Fibroblast of skin of abdomen (primary cell): Measurements from ENCODE around the gene C1QTNF8.
"Not testable (repeated sequence)": the region's sequence is repeated elsewhere in the genome, so short reads cannot be mapped to it uniquely, and the experiment has no call there.

Experiments
- DNase-seq: peaks from one replicate; pipeline ENCODE4 v3.0.0-alpha.2; 2013

C1QTNF8 gene

DNA sequence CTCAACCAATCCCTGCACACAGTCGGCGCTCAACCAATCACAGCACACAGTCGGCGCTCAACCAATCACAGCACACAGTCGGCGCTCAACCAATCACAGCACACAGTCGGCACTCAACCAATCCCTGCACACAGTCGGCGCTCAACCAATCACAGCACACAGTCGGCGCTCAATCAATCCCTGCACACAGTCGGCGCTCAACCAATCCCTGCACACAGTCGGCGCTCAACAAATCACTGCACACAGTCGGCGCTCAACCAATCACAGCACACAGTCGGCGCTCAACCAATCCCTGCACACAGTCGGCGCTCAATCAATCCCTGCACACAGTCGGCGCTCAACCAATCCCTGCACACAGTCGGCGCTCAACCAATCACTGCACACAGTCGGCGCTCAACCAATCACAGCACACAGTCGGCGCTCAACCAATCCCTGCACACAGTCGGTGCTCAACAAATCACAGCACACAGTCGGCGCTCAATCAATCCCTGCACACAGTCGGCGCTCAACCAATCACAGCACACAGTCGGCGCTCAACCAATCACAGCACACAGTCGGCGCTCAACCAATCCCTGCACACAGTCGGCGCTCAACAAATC, 3.3 kb downstream of the C1QTNF8 start:
- not testable (repeated sequence) for DNase-seq

DNA sequence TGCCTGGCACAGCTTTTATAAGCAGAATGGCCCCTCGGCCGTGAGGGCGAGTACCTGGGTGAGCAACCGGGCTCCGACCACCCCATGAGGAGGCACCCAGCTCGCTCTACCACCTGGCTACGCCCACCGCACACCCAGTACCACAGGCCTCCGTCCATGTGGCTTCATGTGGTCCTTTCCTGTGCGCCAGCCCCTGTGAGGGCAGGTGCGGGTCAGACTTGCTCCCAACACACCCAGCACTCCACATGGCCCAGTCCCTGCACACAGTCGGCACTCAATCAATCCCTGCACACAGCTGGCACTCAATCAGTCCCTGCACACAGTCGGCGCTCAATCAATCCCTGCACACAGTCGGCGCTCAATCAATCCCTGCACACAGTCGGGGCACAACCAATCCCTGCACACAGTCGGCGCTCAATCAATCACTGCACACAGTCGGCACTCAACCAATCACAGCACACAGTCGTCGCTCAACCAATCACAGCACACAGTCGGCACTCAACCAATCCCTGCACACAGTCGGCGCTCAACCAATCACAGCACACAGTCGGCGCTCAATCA, 4.0 kb downstream of the C1QTNF8 start:
- no peak for DNase-seq

DNA sequence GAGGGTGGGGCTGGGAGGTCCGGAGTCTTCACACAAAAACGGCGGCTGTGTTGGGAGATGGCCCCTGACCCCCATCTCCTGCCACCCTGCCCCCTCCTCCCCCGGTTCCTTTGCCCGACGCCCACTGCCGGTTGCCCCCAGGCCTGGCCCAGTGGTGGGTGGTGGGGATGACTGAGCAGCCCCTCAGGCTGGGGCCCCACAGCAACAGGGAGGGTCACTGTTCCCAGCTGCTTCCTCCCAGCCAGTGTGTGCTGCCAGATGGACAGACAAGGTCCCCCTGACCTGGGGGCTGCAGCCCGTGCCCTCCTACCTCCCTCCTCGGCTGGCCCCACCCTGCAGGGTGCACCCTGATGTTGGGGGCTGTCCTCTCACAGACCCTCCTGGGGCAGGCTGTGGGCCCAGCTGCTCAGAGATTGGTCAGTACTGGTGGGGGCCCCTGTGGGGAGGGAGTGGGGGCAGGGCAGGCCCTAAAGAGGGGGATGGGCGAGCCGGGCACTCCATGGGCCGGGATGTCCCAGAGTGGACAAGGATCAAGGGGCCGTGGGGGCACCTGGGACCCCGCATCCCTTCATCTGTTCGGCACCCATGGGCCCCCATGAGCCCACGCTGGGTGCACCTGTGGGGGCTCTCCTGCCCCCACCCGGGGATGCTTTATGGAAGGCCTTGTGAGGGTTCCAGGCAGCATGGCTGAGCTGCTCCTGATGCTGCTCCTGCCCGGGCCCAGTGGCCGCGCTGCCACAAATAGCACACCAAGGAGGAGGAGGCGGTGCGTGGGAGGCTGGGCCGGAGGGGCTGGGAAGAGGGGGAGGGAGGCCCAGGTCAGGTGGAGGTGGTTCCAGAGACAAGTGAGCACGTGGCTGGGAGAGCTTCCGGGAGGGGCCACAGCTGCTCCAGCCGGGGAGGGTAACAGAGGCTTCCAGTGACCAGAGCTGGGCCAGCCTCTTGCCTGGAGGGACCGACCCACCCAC, 5.1 kb downstream of the C1QTNF8 start:
- no peak for DNase-seq

DNA sequence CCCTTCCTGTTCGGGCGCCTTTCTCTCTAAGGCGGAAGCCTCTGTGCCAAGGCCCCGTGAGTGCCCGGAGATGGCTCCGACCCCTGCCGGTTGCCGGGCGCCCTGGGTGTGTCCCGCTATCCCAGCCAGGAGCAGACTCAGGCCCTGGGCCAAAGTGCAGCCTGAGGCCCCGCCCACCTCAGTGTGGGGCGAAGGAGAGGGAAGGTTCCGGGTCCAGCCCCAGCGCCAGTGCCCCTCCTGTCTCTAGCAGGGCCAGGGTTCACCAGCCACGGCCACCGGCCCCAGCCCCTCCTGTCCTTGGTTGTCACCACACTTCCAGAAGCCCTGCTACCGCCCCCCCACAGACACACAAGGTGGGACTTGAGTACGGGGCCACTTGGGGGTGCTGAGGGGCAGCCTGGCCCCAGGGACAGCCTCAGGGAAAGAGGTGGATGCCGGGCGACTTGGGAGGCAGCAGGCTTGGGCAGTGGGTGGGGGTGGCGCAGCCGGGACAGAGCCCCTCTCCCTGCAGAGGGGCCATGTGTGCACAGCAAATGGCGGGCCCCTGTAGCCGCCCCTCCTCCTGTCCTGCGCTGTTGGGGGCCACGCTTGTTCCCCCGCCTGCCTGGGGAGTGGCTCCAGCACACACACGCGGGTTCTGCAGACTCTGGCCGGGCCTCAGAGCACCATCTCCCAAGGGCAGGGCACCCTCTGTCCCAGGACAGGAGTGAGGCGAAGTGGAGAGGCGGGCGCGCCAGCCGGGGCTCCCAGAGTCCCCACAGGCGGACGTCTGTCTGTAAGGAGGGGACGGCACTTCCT, 6.0 kb downstream of the C1QTNF8 start:
- no peak for DNase-seq

DNA sequence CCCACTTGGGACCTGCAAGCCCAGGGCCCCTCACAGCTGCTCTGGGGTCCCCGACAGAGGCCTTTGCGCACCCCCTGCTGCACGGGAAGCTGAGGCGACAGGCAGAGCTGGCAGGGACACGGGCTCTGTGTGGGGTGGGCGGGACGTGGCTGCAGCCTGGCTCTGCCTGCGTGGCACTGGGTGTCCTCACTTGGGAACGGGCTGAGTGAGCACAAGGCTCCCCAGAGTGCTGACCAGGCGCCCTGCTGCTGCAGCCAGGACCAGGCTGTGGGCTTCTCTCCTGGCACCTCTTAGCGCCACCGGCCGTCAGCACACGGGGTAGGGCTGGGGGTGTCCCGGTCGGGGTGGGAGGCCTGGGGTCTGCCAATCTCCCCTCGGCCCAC, 6.6 kb downstream of the C1QTNF8 start:
- no peak for DNase-seq

DNA sequence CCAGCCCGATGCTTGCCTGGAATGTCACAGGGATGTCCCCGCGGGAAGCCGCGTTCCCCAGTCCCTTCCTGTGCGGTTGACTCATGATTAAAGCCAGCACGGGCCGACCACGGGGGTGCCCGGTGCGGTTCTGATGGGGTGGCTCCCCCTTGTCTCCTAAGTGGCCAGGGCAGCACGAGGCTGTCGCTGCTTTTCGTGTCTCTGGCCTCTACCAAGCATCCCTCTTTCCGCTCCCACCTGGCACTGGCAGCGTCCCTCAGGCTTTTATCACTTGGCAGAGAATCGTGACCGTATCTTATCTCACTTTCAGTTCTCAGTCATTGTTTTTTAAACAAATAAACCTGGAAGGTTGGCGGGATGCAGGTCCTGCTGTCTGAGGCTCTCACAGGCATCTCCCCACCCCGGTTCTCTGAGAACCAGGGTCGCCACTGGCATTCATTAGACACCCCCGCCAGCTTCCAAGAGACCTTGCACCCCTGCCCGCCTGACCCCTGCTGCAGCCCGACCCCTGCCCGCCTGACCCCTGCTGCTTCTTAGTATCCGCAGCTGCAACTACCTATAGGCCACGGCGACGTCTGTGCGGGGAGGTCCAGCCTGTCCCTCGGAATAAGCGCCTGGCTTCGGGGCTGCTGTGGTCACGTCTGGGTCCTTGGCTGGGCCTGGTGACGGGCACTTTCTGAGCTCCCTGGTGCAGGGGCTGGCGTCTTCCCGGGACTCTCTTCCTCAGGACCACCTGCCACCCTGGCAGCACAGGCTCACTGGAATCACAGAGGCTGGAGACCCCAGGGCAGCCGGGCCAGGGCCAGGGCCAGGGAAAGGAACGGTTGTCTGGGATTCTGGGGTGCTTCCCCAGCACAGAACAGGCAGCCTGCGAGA, 7.5 kb downstream of the C1QTNF8 start:
- DNase-seq, result no peak

DNA sequence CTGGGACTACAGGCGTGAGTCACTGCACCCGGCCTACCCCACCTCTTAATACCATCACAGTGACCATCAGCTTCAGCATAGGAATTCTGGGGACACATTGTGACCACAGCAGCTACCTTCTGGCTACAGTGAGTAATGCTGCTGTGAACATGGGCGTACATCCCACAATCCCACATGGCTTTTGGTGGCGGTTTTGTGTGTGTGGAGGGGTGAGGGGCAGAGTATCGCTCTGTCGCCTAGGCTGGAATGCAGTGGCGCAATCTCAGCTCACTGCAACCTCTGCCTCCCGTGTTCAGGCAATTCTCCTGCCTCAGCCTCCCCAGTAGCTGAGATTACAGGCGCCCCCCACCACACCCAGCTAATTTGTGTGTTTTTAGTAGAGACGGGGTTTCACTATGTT, 9.6 kb downstream of the C1QTNF8 start:
- not testable (repeated sequence) for DNase-seq

DNA sequence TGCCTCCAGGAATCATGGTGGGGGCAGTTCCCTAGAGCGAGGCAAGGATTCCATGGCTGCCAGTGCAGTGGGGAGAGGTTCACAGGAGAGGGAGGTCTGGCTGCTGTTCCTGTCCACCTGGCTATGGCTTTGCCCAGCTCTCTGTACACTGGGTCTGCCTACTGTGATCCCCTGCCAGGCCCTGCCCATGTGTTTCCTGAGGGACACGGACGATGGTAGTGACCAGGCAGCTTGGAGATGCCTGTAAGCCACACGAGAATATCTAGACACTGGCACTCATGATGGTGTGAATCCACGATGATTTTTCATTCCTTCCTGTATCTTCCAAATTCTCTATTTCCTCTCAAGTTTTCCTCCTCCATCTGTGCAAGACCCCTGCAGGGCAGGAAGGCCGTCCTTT, 11.1 kb downstream of the C1QTNF8 start:
- DNase-seq, result no peak

DNA sequence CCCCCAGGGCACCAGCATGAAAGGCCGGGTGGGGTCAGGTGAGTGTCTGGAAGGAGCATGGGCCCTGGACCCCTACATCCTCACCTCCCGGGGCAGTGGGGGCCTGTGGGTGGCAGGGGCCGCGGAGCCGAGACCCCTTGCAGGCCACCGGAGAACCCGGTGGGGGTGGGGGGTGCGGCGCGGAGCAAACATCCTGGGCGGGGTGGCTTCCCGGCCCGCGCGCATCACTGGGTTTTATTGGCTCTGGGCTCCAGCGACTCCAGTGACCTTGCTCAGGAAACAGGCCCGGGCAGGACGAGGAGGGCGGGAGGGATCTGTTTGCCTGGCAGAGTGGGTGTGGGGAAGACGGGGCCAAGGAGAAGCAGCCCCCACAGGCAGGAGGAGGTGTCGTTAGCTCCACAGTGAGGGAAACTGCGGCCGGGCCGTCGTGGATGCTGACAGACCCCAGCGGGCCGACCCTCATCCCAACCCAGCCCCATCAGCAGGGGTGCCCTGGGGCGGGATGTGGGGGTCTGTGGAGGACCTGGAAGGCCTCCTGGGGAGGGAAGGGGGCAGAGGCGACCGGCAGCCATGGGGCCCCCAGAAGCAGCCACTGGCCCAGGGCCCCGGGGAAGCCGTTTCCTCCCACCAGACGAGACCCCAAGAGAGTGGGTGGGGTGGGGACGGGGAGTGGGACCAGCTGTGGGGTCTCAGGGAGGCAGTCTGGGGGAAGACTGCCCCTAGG, 12.9 kb downstream of the C1QTNF8 start:
- no peak for DNase-seq

DNA sequence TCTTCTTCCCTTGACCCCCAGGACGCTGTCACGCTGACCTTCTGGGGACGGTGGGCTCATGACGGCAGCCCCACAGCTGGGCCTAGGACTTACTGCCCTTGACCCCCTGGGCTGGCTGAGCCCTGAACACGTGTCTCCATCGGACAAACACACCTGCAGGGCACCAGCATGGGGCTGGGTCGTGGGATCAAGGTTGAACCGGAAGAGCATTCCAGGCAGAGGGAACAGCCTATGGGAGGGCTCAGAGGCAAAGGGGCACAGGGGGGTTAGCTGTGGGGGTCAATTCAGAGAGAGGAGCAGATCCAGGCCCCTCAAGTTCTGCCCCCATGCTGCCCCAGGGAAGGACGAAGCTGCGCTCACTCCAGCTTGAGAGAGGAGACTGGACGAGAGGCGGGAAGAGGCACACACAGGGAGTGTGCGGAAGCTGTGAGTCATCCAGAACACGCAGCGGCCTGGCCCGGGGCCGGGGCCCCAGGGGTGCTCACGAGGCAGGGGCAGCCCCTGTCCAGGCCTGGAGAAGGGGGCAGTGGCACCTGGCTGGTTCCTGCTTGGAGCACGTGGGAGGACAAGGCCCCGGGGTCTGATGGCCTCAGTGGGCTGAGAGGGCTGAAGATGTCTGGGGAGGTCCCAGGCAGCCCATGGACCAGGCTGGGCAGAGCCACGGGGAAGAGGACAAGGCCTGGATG, 13.6 kb downstream of the C1QTNF8 start:
- DNase-seq, result no peak

DNA sequence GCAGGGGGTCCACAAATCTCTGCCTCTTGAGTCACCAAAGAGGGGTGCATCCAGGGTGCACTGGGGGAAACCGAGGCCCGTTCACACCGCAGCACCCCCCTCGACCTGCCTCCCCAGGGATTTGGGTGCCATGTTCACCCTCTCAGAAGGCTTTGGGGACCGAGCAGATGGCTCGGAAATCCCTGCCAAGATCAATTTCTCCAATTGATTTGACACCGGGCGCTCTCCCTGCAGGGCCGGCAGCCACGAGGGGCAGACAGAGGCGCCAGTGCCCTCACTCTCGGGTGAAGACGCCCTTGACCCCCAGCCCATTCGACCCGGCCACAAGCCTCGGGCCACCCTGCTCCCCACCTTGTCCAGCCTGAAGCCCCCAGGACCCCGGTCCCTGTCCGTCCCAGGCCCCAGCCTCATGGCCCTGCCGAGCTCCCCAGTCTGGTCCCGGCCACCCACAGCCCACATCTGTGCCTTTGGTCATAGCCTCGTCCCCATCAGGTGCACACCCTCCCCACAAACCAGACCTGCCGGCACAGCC, 14.2 kb downstream of the C1QTNF8 start:
- DNase-seq, result no peak

DNA sequence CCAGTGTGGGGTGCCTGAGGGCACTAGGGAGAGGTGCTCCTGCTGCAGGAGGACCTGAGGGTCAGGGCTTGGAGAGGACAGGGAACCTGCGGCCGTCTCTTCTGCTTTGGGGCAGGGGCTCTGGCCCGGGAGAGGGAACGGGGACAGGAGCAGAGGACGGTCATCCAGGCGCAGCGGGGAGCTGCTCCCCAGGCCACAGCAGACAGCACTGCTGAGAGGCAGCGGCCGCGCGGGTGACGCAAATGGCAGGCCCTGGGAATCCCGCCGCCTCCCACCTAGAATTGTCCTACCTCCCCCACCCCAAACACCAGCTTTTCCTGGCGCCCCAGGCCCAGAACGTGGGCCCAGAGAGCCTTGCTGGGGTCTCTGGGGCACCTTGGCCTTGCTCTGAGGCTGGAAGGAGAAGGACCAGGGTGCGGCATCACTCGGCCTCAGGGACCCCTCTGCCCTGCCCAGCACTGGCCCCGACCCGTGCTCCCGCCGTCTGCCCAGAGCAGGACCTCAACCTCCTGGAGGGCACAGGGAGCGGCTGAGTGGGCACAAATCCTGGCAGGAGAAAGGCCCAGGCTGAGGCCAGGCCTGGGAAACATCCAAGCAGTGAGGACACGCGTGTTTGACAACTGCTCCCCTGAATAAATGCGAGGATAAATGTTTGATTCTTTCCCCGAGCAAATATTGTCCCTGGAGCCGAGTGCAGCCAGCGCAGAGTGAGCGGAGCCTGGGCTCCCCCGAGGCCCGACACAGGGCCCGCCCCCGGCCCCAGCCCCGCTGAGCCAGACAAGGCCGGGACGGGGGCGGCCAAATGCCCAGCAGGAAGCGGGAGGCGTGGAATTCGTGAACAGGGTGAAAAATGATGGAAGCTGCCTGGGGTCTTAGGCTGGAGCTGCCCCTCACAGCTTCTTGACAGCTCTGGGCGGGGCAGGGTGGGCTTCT, 15.0 kb downstream of the C1QTNF8 start:
- no peak for DNase-seq

DNA sequence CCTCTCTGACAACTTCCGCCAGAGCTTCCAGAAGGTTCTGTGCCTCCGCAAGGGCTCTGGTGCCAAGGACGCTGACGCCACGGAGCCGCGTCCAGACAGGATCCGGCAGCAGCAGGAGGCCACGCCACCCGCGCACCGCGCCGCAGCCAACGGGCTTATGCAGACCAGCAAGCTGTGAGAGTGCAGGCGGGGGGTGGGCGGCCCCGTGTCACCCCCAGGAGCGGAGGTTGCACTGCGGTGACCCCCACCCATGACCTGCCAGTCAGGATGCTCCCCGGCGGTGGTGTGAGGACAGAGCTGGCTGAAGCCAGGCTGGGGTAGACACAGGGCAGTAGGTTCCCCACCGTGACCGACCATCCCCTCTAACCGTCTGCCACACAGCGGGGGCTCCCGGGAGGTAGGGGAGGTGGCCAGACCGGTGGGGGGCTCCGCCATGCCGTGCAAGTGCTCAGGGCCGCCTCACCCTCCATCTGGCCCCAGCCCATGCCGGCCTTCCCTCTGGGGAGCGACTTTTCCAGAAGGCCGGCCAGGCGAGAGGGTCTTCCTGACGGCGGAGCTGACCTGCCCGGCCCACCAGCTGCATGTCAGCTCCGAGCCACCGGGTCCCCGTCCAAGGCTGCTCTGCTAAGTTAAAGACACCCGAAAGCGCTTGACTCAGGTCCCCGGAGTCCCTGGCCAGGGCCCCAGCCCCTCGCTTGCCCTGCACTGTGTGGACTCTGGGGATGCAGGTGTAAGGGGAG, 16.1 kb downstream of the C1QTNF8 start:
- DNase-seq, result no peak

DNA sequence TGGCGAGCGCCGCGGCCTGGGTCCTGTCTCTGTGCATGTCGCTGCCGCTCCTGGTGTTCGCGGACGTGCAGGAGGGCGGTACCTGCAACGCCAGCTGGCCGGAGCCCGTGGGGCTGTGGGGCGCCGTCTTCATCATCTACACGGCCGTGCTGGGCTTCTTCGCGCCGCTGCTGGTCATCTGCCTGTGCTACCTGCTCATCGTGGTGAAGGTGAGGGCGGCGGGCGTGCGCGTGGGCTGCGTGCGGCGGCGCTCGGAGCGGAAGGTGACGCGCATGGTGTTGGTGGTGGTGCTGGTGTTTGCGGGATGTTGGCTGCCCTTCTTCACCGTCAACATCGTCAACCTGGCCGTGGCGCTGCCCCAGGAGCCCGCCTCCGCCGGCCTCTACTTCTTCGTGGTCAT, 16.7 kb downstream of the C1QTNF8 start:
- no peak for DNase-seq

DNA sequence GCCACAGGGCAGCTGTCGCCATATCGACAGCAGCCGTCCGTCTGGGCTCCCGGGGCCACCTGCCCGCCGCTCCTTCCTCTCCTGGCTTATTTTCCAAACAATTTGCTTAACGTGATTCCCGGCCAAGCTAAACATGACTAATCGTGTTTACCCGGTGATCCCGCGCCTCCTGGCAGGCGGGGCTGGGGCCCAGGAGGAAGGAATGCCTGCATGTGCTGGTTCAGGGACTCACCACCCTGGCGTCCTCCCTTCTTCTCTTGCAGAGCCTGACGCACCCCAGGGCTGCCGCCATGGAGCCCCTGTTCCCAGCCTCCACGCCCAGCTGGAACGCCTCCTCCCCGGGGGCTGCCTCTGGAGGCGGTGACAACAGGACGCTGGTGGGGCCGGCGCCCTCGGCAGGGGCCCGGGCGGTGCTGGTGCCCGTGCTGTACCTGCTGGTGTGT, 17.4 kb downstream of the C1QTNF8 start:
- no peak for DNase-seq

DNA sequence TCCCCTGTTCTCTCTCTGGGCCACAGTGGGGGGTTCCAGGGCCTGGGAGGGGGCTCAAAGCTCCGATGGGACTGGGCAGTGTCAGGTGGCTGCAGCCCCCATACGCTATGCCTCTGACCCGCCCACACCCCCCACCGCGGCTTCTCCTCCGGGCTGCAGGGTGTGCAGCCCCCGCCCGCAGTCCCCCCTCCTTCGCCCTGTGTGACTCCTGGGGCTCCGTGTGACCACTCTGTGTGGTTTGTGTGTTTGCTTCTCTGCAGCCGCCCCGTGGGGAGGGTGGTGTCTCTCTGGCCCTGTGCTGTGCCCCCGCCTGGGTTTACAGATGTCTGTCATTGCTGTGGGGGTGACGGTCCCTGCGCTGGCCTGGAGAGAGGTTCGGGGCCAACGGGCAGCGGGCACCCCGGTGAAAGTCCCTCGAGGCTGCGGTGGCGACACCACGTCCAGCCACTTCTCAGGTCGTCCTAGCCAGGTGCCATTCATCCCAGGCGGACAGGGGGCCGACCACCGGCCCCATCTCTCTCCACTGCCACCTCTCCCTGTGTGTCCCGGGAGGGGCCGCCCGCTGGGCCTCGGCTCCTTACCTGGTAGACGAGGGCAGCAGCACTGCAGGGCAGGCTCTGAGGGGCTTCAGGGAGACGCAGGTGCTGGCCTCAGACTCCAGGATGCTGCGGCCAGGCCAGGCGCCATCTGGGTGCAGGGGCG, 18.0 kb downstream of the C1QTNF8 start:
- DNase-seq, result no peak

DNA sequence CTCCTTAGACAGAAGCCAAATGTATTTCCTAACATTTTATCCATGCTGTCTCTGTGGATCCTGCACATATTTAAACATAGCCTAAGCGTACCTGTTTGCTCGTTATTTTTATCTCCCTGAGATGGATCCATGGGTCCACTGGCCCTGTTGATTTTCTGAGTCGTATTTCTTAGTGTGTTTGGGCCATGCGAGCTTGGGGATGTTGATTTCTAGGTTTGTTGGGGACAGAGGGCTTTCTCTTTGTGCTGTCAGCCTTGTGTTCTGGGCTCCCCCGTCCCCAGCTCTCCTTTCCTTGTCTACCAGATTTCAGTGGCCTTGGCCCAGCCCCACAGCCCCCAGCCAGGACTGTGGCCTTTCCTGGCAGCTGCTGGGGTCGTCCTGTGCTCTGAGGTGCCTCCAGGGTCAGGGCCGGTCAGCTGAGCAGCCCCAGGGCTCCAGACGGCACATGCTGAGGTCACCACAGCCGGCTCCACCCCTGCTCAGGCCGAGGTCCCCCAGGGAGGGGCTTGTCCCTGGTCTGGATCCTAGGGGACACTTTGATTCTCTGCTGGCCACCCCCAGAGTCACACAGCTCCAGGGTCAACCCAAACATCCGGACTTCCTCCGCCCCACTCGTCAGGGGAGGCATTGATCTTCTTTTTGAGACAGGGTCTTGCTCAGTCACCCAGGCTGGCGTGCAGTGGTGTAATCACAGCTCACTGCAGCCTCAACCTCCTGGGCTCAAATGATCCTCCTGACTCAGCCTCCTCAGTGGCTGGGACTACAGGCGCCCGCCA, 19.1 kb downstream of the C1QTNF8 start:
- DNase-seq, result no peak
